Pancreas (tissue), 10 donors: ENCODE measurements around the gene MRTFB. TPM values are rescaled to one million over a fixed set of nuclear protein-coding genes. Genes with fewer than 3 reads are reported as not detected.

Experiments
- ATAC-seq, 4 donors: fragments of 200-7000 bp; cut with Tn5 transposase; one replicate each; pipeline versions ENCODE4 v1.8.0 to v1.9.1; 2020; ENCODE audit warnings: mild to moderate bottlenecking in 4 of 4, moderate library complexity in 4 of 4
- DNase-seq, 6 donors: peaks; one replicate each; pipeline ENCODE4 v3.0.0-alpha.2; 2020
- FAIRE-seq: peaks from 2 replicates; lab custom pipeline; 2012; peaks lifted over from hg19 to GRCh38; lab: Jason Lieb, UNC
- H3K27ac ChIP-seq, 4 donors: fragments of 200-600 bp; sonication (generic); 1 replicate in 3 of 4; 2 replicates in 1 of 4; pipeline versions ENCODE4 v1.5.0 to v1.8.0; 2020
- H3K27me3 ChIP-seq, 4 donors: fragments of 200-600 bp; one replicate each; pipeline ENCODE4 v1.8.0; 2021
- H3K36me3 ChIP-seq, 3 donors: fragments of 200-600 bp; sonication (generic) in 1 of 3; one replicate each; pipeline versions ENCODE4 v1.5.0 to v1.8.0; 2020 to 2021
- H3K4me1 ChIP-seq, 3 donors: fragments of 200-600 bp; one replicate each; pipeline ENCODE4 v1.8.0; 2021
- H3K4me3 ChIP-seq, 4 donors: fragments of 200-600 bp; sonication (generic) in 2 of 4; one replicate each; pipeline versions ENCODE4 v1.5.0 to v1.8.0; 2020 to 2021
- H3K9me3 ChIP-seq, 4 donors: fragments of 200-600 bp; one replicate each; pipeline ENCODE4 v1.8.0; 2021
- CTCF ChIP-seq, 4 donors: fragments of 200-600 bp; sonication (generic) in 3 of 4; IDR thresholded peaks; one replicate each; pipeline versions ENCODE4 v1.5.0 to v1.8.0; 2021; ENCODE audit warnings: antibody characterized with exemption in 4 of 4
- WGBS, 2 donors: extraction: QIAGEN DNeasy Blood & Tissue Kit; methylation state at CpG; one replicate each; pipeline ENCODE4 v1.1.7; 2013; 5-methylcytosine and 5-hydroxymethylcytosine counted together
- intact Hi-C, 3 donors: fragments of 100-400 bp; cut with DNase I; formaldehyde crosslinking; loops; one replicate each; pipeline versions ENCODE4 v1.11.1 to v1.14.2; 2022
- polyA plus RNA-seq, 2 donors: library from polyadenylated mRNA; stranded (reverse); fragments of 200-250 nt; gene quantifications; one replicate each; pipeline ENCODE4 v1.2.3, GENCODE V29; 2013
- total RNA-seq, 6 donors: library from RNA; stranded (reverse); fragmentation: NEBNext Ultra II Directional in 4 of 6; extraction: Animal tissue kit (Norgen Biotek cat#: 25700) in 4 of 6; gene quantifications; one replicate each; pipeline versions ENCODE4 v1.2.1 to v1.2.4, GENCODE V29; 2021 to 2023
- donor health status: healthy with polysubstance abuse.
- donor health status: DM: no; HTN: no; CAD: no; lungs with moderate emphysema.
- donor health status: DM: no; HTN: no; CAD: no.
- donor health status: control.
- donor health status: control.
- donor health status: Bipolar disorder and iron deficiency.
- donor health status: DM: yes; HTN: yes; CAD: no.
- donor health status: DM: no; HTN: no; CAD: no.
- donor health status: DM: no; HTN: no; CAD: no.
- donor health status: DM: yes; HTN: yes; CAD: no.

MRTFB gene
- total and polyA plus RNA-seq, 8 donors = 8.7 to 36.6 (median 24.4) TPM

GRCh38 chr16:14284371-14284770, 213.3 kb downstream of the MRTFB start:
- H3K4me1 ChIP-seq = no peaks in the 10 kb centered on the region
- 73 to 78% methylated on average over 5 of the region's 5 CpGs for WGBS, 2 donors
- no peak for FAIRE-seq
- no peaks in the 10 kb centered on the region for H3K27me3 ChIP-seq
- no peaks in the 10 kb centered on the region for H3K9me3 ChIP-seq
- DNase-seq = no peak
- ATAC-seq = no peak
- H3K4me3 ChIP-seq = no peak overlapping the region
- H3K36me3 ChIP-seq = no peaks in the 10 kb centered on the region
- intact Hi-C loops = loop anchor here in 1 of 3 donors (10.0 kb wide), 1 partner anchor 360 kb away; the partner anchor contains the start of gene ERCC4
- no peak overlapping the region for H3K27ac ChIP-seq
- TF ChIP-seq CTCF (IDR thresholded peaks at IDR 0.05) = no peak

GRCh38 chr16:14284930-14285512, 213.9 kb downstream of the MRTFB start:
- no peak for TF ChIP-seq CTCF (IDR thresholded peaks at IDR 0.05)
- no peaks in the 10 kb centered on the region for H3K4me1 ChIP-seq
- intact Hi-C loops = loop anchor here in 1 of 3 donors (10.0 kb wide), 1 partner anchor 360 kb away; the partner anchor contains the start of gene ERCC4
- H3K27me3 ChIP-seq = no peaks in the 10 kb centered on the region
- H3K9me3 ChIP-seq = no peaks in the 10 kb centered on the region
- ATAC-seq (peak; percentile 65 to 82 (median 76)), FAIRE-seq (no peak), DNase-seq (peak in 3 of 6 donors; percentile 58 to 86 (median 72))
- H3K36me3 ChIP-seq = no peaks in the 10 kb centered on the region
- 0 to 1% methylated on average over 23 of the region's 23 CpGs for WGBS, 2 donors
- peak overlapping the region; percentile 52 to 86 (median 74) for H3K27ac ChIP-seq
- H3K4me3 ChIP-seq = peak overlapping the region; percentile 69 to 85 (median 75)

- FAIRE-seq (no peak), DNase-seq (peak; percentile 86 to 100 (median 96)), ATAC-seq (peak; percentile 89 to 94 (median 90))
- Histone ChIP-seq H3K4me3 (peak overlapping the region; percentile 69 to 85 (median 75)), H3K27me3 (no peaks in the 10 kb centered on the region), H3K36me3 (no peaks in the 10 kb centered on the region), H3K27ac (peak overlapping the region; percentile 52 to 86 (median 74)), H3K4me1 (no peaks in the 10 kb centered on the region), H3K9me3 (no peaks in the 10 kb centered on the region)
- WGBS, 2 donors = 1 to 2% methylated on average over 60 to 72 of the region's 72 CpGs
- no peak for TF ChIP-seq CTCF (IDR thresholded peaks at IDR 0.05)
- intact Hi-C loops = loop anchor here in 1 of 3 donors (10.0 kb wide), 1 partner anchor 361 kb away; the partner anchor contains the start of gene ERCC4
Measured at GRCh38 chr16:14285513-14286367, 214.6 kb downstream of the MRTFB start.

- ATAC-seq (no peak), DNase-seq (peak in 1 of 6 donors; percentile 67), FAIRE-seq (no peak)
- Histone ChIP-seq H3K4me1 (no peaks in the 10 kb centered on the region), H3K27me3 (no peaks in the 10 kb centered on the region), H3K36me3 (no peaks in the 10 kb centered on the region), H3K27ac (peak overlapping the region in 2 of 4 donors; percentile 17 to 86), H3K4me3 (peak overlapping the region in 3 of 4 donors; percentile 69 to 81 (median 69)), H3K9me3 (no peaks in the 10 kb centered on the region)
- intact Hi-C loops = loop anchor here in 1 of 3 donors (10.0 kb wide), 1 partner anchor 362 kb away; the partner anchor contains the start of gene ERCC4
- WGBS, 2 donors = 52 to 57% methylated on average over 31 of the region's 31 CpGs
- no peak for TF ChIP-seq CTCF (IDR thresholded peaks at IDR 0.05)
Measured at GRCh38 chr16:14286368-14287230, 215.5 kb downstream of the MRTFB start.
